K562 (cell line): Measurements from ENCODE around the gene LAT. TPM values are rescaled to one million over a fixed set of nuclear protein-coding genes. Genes with fewer than 3 reads are reported as not detected.

Experiments used
- ATAC-seq: fragments of 200-7000 bp; cut with Tn5 transposase; 3 replicates; pipeline ENCODE4 v1.9.1; 2020; ENCODE audit warnings: moderate library complexity
- BruUV-seq: library from RNA; stranded (reverse); fragments of 400-500 nt; replicated peaks from 2 replicates; lab custom pipeline; 2021; lab: Mats Ljungman, UMichigan
- CTCF ChIA-PET: fragments of 300-600 bp; formaldehyde crosslinking; extraction: SDS; loops from one replicate; lab custom pipeline; 2021; ENCODE audit warnings: low intra/inter-chr PET ratio; lab: Yijun Ruan, JAX
- POLR2A ChIA-PET: fragments of 300-600, 350-650 bp; sonication (Branson Sonifier 250); formaldehyde crosslinking; extraction: SDS; loops from one replicate; lab custom pipeline; 2021; ENCODE audit warnings: antibody characterized with exemption, inconsistent platforms; lab: Yijun Ruan, JAX
- DNase-seq, 4 experiments: peaks; one replicate each; pipeline versions ENCODE4 v3.0.0 to v3.0.0-alpha.2; 2011 to 2018; ENCODE audit warnings: low spot score in 3 of 4, mixed read lengths in 3 of 4; ENCODE audit errors: extremely low read depth in 1 of 4
- FAIRE-seq: peaks from 2 replicates; lab custom pipeline; 2011; peaks lifted over from hg19 to GRCh38; lab: Jason Lieb, UNC
- H2AFZ ChIP-seq: 2 replicates; pipeline ENCODE4 v1.6.0; 2011; ENCODE audit warnings: low read depth, low read length, control low read depth, inconsistent platforms
- H3K27ac ChIP-seq: fragments of 200-600 bp; 3 replicates; pipeline ENCODE4 v1.8.0; 2011; ENCODE audit warnings: low read depth, mild to moderate bottlenecking, control low read depth, inconsistent platforms, low read length, moderate library complexity, mixed read lengths; ENCODE audit errors: extremely low read depth
- H3K27me3 ChIP-seq, 2 experiments: fragments of 300-600 bp in 1 of 2; 2 replicates in 1 of 2; 3 replicates in 1 of 2; pipeline versions ENCODE4 v1.6.0 to v1.8.0; 2011; ENCODE audit warnings: inconsistent platforms in 2 of 2, low read length in 2 of 2, mild to moderate bottlenecking in 1 of 2, mixed read lengths in 1 of 2, moderate library complexity in 1 of 2; ENCODE audit not compliant: control insufficient read depth in 2 of 2, insufficient read depth in 2 of 2
- H3K36me3 ChIP-seq: fragments of 300-600 bp; 3 replicates; pipeline ENCODE4 v1.8.0; 2011; ENCODE audit warnings: mild to moderate bottlenecking, low read length, inconsistent platforms; ENCODE audit not compliant: control insufficient read depth, insufficient read depth
- H3K4me1 ChIP-seq, 2 experiments: fragments of 200-600 bp in 1 of 2; replicated peaks in 1 of 2; 2 replicates in 1 of 2; 3 replicates in 1 of 2; pipeline versions ENCODE4 v1.5.1 to v1.8.0; 2011; ENCODE audit warnings: inconsistent platforms in 2 of 2, low read length in 2 of 2, mild to moderate bottlenecking in 1 of 2, mixed read lengths in 1 of 2, moderate library complexity in 1 of 2; ENCODE audit not compliant: control insufficient read depth in 2 of 2, insufficient read depth in 2 of 2
- H3K4me2 ChIP-seq: 2 replicates; pipeline ENCODE4 v1.6.1; 2011; ENCODE audit warnings: low read length, control low read depth, inconsistent platforms, mixed read lengths; ENCODE audit not compliant: insufficient read depth
- H3K4me3 ChIP-seq: fragments of 200-600 bp; sonication (generic), shearing (Covaris generic); 2 replicates; pipeline ENCODE4 v1.5.1; 2016; ENCODE audit warnings: control low read depth, inconsistent platforms
- H3K79me2 ChIP-seq: fragments of 200-600 bp; 3 replicates; pipeline ENCODE4 v1.8.0; 2011; ENCODE audit warnings: low read length, inconsistent platforms; ENCODE audit not compliant: control insufficient read depth, insufficient read depth
- H3K9ac ChIP-seq, 2 experiments: 2 replicates each; pipeline versions ENCODE4 v1.6.0 to v1.6.1; 2011; ENCODE audit warnings: low read depth in 2 of 2, low read length in 2 of 2, control low read depth in 1 of 2, inconsistent platforms in 1 of 2, mild to moderate bottlenecking in 1 of 2, mixed read lengths in 1 of 2; ENCODE audit not compliant: insufficient read depth in 1 of 2
- H3K9me1 ChIP-seq: one replicate; pipeline ENCODE4 v1.6.0; 2011; ENCODE audit warnings: inconsistent platforms, mild to moderate bottlenecking, low read length, moderate library complexity; ENCODE audit not compliant: control insufficient read depth, insufficient read depth
- H3K9me3 ChIP-seq: replicated peaks from 2 replicates; pipeline ENCODE4 v1.5.1; 2011; ENCODE audit warnings: low read depth, low read length, inconsistent platforms; ENCODE audit not compliant: control insufficient read depth, insufficient read depth
- H4K20me1 ChIP-seq: replicated peaks from 2 replicates; pipeline ENCODE4 v1.6.1; 2011; ENCODE audit warnings: low read length, inconsistent platforms, mixed read lengths; ENCODE audit not compliant: control insufficient read depth, insufficient read depth
- AFF4 ChIP-seq: sonication (generic); formaldehyde crosslinking; IDR thresholded peaks from 2 replicates; pipeline ENCODE4 v1.8.0; 2023; ENCODE audit warnings: mild to moderate bottlenecking, missing genetic modification reagents
- BCOR ChIP-seq: fragments of 450-650 bp; IDR thresholded peaks from 2 replicates; pipeline ENCODE4 v1.6.1; 2016
- FOXJ2 ChIP-seq: fragments of 200-800 bp; sonication (Bioruptor generic); IDR thresholded peaks from 2 replicates; pipeline ENCODE4 v1.6.1; 2016; ENCODE audit warnings: missing genetic modification characterization, missing compliant biosample characterization
- GABPB1 ChIP-seq: sonication (generic); formaldehyde crosslinking; IDR thresholded peaks from 2 replicates; pipeline ENCODE4 v1.8.0; 2022; ENCODE audit warnings: mild to moderate bottlenecking, missing genetic modification reagents
- NRF1 ChIP-seq, 2 experiments: fragments of 450-650 bp; IDR thresholded peaks in 1 of 2; conservative IDR thresholded peaks in 1 of 2; 2 replicates each; pipeline ENCODE4 v1.6.1; 2014; ENCODE audit warnings: mild to moderate bottlenecking in 2 of 2
- RFX7 ChIP-seq: fragments of 250-450 bp; sonication (Bioruptor Pico); IDR thresholded peaks from 2 replicates; pipeline ENCODE4 v1.5.1; 2021; ENCODE audit warnings: mild to moderate bottlenecking
- ZC3H8 ChIP-seq: fragments of 450-650 bp; IDR thresholded peaks from 2 replicates; pipeline ENCODE4 v1.6.1; 2017
- ZNF282 ChIP-seq: sonication (generic); formaldehyde crosslinking; IDR thresholded peaks from 2 replicates; pipeline ENCODE4 v1.8.1; 2023; ENCODE audit warnings: missing genetic modification reagents
- ZNF347 ChIP-seq: fragments of 450-650 bp; formaldehyde crosslinking; IDR thresholded peaks from 2 replicates; pipeline ENCODE4 v1.4.0; 2020; ENCODE audit warnings: low read depth, mild to moderate bottlenecking, moderate library complexity
- WGBS: fragments of 100-300 bp; shearing (Covaris generic); methylation state at CpG from one replicate; pipeline ENCODE4 v1.1.6; 2016; ENCODE audit warnings: low coverage, mixed read lengths; ENCODE audit not compliant: insufficient coverage; ENCODE audit errors: missing lambda C conversion rate; 5-methylcytosine and 5-hydroxymethylcytosine counted together
- in situ Hi-C: fragments of 300-500 bp; cut with MboI; formaldehyde crosslinking; loops from 4 replicates; pipeline ENCODE4 v1.15.0; 2018; ENCODE audit warnings: inconsistent platforms, mixed read lengths
- intact Hi-C: fragments of 100-400 bp; cut with micrococcal nuclease; formaldehyde crosslinking; loops from 2 replicates; pipeline ENCODE4 v1.14.2; 2022
- polyA plus RNA-seq, 8 experiments: library from polyadenylated mRNA; depleted of rRNA in 4 of 8; stranded (reverse) in 5 of 8; unstranded in 3 of 8; fragments of >200 nt; fragmentation: Nextera tagmentation in 2 of 8; fragmentation: Illumina TruSeq in 1 of 8; extraction: Ambion mirVana in 2 of 8; extraction: Trizol in 1 of 8; gene quantifications; 2 replicates each; pipeline versions ENCODE4 v1.2.1 to v1.2.3, GENCODE V29; 2011 to 2014; ENCODE audit warnings: inconsistent platforms in 1 of 8, missing spikeins in 1 of 8
- total RNA-seq, 7 experiments: library from RNA; depleted of rRNA in 6 of 7; stranded (reverse); fragments of >200 nt in 6 of 7; fragmentation: Illumina TruSeq in 2 of 7; extraction: Trizol in 2 of 7; gene quantifications; 2 replicates each; pipeline versions ENCODE4 v1.2.1 to v1.2.3, GENCODE V29; 2011 to 2021; ENCODE audit warnings: low replicate concordance in 1 of 7
- TF ChIP-seq, protein P1 (sequence below): IDR thresholded peaks from 2 replicates; pipeline ENCODE4 v1.6.1; 2011; ENCODE audit warnings: borderline replicate concordance, low read depth, mild to moderate bottlenecking, moderate library complexity, low read length; ENCODE audit not compliant: insufficient read depth, poor library complexity, severe bottlenecking
- TF ChIP-seq, protein P2 (sequence below): sonication (generic); formaldehyde crosslinking; IDR thresholded peaks from 2 replicates; pipeline ENCODE4 v1.8.0; 2022; ENCODE audit warnings: mild to moderate bottlenecking, missing genetic modification reagents, borderline replicate concordance
- TF ChIP-seq, protein P3 (sequence below): sonication (generic); formaldehyde crosslinking; IDR thresholded peaks from 2 replicates; pipeline ENCODE4 v1.9.0; 2022; ENCODE audit warnings: mild to moderate bottlenecking, missing genetic modification reagents

The LAT gene
- total and polyA plus RNA-seq, 9 of the 15 experiments (the other 6 are each of a cell fraction or from before 2014, with no cell fraction given), result 0.40 to 4.2 (median 1.3) TPM

DNA sequence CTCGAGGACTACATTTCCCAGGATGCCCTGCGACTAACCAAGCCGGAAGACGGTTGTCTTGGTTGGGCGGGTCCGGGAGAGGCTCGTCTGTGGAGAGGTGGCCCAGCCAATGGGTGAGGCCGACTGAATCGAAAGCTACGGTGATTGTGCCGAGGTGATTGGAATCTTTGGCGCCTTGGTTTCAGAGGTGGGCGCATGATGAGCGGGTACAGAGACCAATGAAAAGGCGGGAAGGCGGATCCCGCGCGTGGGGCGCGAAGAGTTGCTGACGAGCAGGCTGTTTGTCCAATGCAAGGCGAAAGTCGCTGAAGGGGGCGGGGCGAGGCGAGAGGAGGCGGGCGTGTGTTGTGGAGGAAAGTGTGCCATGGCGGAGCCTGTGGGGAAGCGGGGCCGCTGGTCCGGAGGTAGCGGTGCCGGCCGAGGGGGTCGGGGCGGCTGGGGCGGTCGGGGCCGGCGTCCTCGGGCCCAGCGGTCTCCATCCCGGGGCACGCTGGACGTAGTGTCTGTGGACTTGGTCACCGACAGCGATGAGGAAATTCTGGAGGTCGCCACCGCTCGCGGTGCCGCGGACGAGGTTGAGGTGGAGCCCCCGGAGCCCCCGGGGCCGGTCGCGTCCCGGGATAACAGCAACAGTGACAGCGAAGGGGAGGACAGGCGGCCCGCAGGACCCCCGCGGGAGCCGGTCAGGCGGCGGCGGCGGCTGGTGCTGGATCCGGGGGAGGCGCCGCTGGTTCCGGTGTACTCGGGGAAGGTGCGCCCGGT is 34.0 kb upstream of the LAT start, which contains the start of gene NFATC2IP:
NFATC2IP (plus strand) TSS at position 290 of the 762 bp plus-strand sequence; CDS start at position 365, 75 bp downstream.
- H3K36me3 ChIP-seq, result peaks cover 38% of the 10 kb centered on the region
- H3K4me3 ChIP-seq, result peak within 1 kb of the TSS; percentile 100
- no peaks in the 10 kb centered on the region for H3K9me3 ChIP-seq
- peak within 1 kb of the TSS; percentile 92 to 96 for H3K9ac ChIP-seq
- no peaks in the 10 kb centered on the region for H3K27me3 ChIP-seq
- H3K79me2 ChIP-seq, result peaks cover 37% of the 10 kb centered on the region
- DNase-seq (peak; percentile 95 to 100 (median 97)), ATAC-seq (peak; percentile 98), FAIRE-seq (peak; percentile 100)
- H3K4me2 ChIP-seq, result peak within 1 kb of the TSS; percentile 82
- peaks cover 9 to 23% of the 10 kb centered on the region in 2 experiments; a peak in 4 of 5 replicates for H3K4me1 ChIP-seq
- in situ Hi-C loops, result loop anchor here (25.0 kb wide), 1 partner anchor 289 kb away; no protein-coding TSS in a partner anchor
- WGBS, result 2% methylated on average over 34 of the region's 79 CpGs
- BruUV-seq, result no TSS peak
- H4K20me1 ChIP-seq, result no peaks in the 10 kb centered on the region
- POLR2A ChIA-PET, result interaction anchor here (0.5 to 1.0 kb wide), 5 partner anchors 11 to 129 kb away, joined by 3 to 9 read pairs (median 3); partner anchors contain the start of gene SH2B1
- H3K9me1 ChIP-seq, result no peaks in the 10 kb centered on the region
- peak within 1 kb of the TSS; percentile 94 for H3K27ac ChIP-seq
- peak within 1 kb of the TSS; percentile 99 for H2AFZ ChIP-seq
- intact Hi-C loops, result no loop called here
- CTCF ChIA-PET, result no interaction called here
- TF ChIP-seq ZC3H8 (no peak), BCOR (no peak), GABPB1 (peak; percentile 92), ZNF282 (no peak), NRF1 (conservative IDR thresholded peaks at IDR 0.05 in 1 of 2, IDR thresholded peaks at IDR 0.05 in 1 of 2) (peak; percentile 64 to 76), ZNF347 (no peak), FOXJ2 (no peak), AFF4 (CRISPR knock-in tag) (no peak), RFX7 (CRISPR knock-in tag) (no peak)
- TF ChIP-seq, protein P1, sequence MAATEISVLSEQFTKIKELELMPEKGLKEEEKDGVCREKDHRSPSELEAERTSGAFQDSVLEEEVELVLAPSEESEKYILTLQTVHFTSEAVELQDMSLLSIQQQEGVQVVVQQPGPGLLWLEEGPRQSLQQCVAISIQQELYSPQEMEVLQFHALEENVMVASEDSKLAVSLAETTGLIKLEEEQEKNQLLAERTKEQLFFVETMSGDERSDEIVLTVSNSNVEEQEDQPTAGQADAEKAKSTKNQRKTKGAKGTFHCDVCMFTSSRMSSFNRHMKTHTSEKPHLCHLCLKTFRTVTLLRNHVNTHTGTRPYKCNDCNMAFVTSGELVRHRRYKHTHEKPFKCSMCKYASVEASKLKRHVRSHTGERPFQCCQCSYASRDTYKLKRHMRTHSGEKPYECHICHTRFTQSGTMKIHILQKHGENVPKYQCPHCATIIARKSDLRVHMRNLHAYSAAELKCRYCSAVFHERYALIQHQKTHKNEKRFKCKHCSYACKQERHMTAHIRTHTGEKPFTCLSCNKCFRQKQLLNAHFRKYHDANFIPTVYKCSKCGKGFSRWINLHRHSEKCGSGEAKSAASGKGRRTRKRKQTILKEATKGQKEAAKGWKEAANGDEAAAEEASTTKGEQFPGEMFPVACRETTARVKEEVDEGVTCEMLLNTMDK, result no peak
- TF ChIP-seq, protein P2, sequence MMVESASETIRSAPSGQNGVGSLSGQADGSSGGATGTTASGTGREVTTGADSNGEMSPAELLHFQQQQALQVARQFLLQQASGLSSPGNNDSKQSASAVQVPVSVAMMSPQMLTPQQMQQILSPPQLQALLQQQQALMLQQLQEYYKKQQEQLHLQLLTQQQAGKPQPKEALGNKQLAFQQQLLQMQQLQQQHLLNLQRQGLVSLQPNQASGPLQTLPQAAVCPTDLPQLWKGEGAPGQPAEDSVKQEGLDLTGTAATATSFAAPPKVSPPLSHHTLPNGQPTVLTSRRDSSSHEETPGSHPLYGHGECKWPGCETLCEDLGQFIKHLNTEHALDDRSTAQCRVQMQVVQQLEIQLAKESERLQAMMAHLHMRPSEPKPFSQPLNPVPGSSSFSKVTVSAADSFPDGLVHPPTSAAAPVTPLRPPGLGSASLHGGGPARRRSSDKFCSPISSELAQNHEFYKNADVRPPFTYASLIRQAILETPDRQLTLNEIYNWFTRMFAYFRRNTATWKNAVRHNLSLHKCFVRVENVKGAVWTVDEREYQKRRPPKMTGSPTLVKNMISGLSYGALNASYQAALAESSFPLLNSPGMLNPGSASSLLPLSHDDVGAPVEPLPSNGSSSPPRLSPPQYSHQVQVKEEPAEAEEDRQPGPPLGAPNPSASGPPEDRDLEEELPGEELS (CRISPR knock-in tag), result 0 out of 2 replicates have a peak, but pooled peaks have one; percentile 38
- TF ChIP-seq, protein P3, sequence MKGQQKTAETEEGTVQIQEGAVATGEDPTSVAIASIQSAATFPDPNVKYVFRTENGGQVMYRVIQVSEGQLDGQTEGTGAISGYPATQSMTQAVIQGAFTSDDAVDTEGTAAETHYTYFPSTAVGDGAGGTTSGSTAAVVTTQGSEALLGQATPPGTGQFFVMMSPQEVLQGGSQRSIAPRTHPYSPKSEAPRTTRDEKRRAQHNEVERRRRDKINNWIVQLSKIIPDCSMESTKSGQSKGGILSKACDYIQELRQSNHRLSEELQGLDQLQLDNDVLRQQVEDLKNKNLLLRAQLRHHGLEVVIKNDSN (CRISPR knock-in tag), result peak; percentile 45
